ENCODE results near the gene MDM4.
"Not testable (repeated sequence)": the region's sequence is repeated elsewhere in the genome, so short reads cannot be mapped to it uniquely, and the experiment has no call there.

Gene MDM4

DNA sequence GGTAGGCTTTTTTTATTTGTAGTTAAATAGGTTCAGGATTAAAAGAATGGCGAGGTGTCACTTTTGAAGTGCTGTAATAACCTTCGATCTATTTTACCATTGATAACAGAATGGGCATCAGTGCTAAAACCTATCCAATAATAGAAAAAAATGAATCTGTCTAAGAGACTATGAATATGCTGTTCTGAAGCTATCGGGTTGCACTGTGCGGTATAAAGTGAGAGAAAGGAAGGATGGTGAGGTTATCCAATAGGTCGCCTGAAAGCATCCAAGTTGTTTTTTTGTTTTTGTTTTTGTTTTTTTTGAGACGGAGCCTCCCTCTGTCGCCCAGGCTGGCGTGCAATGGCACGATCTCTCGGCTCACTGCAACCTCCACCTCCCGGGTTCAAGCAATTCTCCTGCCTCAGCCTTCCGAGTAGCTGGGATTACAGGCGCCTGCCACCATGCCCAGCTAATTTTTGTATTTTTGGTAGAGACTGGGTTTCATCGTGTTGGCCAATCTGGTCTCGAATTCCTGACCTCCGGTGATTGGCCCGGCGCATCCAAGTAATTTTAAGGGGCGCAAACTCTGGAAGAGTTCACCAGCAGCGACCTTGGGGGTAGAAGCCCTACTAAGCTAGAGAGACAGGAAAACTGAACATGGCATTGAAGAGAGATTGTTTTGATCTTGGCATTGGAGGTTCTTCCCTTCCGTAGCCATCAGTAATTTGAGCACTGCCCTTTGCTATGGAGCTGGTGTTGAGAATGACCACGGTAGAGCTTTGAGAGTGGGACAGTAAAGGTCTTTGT, 8.7 kb upstream of the MDM4 start:
- H3K4me3 ChIP-seq (ENCODE audit: low read length), result peak overlapping the region; percentile 76
- DNase-seq (ENCODE audit: low read depth, low spot score), result no peak

DNA sequence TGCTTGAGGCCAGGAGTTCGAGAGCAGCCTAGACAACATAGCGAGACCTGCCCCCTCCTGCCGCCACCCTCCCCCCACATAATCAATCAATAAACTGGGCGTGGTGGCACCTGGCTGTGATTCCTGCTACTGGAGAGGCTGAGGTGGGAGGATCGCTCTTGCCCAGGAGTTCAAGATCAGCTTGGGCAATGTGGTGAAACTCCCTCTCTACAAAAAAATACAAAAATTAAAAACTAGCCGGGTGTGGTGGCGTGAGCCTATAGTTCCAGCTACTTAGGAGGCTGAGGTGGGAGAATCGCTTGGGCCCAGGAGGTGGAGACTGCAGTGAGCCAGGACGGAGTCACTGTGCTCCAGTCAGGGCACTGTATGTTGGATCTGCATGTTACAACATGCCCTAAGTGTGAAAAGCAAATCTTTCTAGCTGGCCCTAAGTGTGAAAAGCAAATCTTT, 7.0 kb upstream of the MDM4 start:
- H3K4me3 ChIP-seq (ENCODE audit: low read length), result no peak overlapping the region
- DNase-seq (ENCODE audit: low read depth, low spot score), result no peak

DNA sequence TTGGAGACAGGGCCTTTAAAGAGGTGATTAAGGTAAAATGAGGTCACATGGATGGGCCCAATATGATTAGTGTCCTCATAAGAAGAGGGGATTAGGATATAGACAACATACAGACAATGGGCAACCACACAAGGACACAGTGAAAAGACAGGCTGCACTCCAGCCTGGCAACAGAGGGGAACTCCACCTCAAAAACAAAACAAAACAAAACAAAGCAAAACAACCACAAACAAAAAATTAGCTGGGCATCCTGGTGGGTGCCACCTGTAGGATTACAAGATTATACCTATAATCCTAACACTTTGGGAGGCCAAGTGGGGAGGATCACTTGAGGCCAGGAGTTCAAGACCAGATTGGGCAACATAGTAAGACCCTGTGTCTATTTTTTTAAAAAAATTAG, 4.8 kb upstream of the MDM4 start:
- DNase-seq (ENCODE audit: low read depth, low spot score), result no peak

DNA sequence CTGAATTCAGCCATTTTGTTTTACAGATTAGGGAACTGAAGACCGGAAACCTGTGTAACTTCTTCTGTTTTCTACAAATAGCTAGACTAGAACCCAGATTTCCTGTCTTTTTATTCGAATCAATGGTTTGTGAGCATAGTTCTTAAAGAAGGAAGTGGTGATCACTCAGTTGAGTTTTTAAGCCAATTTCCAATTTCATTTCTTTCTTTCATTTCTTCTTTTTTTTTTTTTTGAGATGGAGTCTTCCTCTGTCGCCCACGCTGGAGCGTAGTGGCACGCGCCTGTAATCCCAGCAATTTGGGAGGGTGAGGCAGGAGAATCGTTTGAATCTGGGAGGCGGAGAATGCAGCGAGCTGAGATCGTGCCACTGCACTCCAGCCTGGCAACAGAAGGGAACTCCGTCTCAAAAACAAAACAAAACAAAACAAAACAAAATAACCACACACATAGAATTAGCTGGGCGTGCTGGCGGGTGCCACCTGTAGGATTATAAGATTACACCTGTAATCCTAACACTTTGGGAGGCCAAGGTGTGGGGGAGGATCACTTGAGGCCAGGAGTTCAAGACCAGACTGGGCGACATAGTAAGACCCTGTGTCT, 3.0 kb upstream of the MDM4 start:
- no peak for DNase-seq (ENCODE audit: low read depth, low spot score)
- H3K4me3 ChIP-seq (ENCODE audit: low read length), result no peak overlapping the region

More for the DNA sequence above, 4.8 kb upstream of the MDM4 start:
- no peak overlapping the region for H3K4me3 ChIP-seq (ENCODE audit: low read length)

DNA sequence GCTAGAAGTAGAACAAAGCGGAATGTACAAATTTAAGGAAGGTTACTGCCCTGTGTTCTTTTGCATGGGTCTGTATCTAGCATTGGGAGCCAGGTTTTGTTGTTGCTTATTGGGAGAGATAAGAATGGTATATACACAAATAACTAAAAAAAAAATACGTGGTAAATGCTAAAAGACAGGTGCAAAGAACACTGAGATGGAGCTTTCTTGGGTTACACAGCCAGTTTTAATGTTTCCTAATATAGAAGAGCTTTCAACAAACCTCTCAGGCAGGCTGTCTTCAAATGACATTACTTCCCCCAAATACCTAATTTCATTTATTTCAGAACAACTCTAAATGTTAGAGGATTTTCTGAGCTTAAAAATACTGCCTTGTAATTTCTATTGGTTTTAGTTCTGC, 1.4 kb upstream of the MDM4 start:
- DNase-seq (ENCODE audit: low read depth, low spot score), result no peak
- H3K4me3 ChIP-seq (ENCODE audit: low read length), result no peak overlapping the region

DNA sequence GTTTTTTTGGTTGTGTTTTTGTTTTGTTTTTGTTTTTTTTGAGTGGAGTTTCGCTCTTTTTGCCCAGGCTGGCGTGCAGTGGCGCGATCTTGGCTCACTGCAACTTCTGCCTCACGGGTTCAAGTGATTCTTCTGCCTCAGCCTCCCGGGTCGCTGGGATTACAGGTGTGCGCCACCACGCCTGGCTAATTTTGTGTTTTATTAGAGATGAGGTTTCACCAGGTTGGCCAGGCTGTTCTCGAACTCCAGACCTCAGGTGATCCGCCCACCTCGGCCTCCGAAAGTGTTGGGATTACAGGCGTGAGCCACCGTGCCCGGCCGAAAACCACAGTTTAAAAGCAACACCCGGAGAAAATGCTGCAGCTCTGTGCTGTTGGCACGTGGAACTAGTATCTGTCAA, 1.2 kb downstream of the MDM4 start:
- peak overlapping the region; percentile 97 for H3K4me3 ChIP-seq (ENCODE audit: low read length)
- not testable (repeated sequence) for DNase-seq (ENCODE audit: low read depth, low spot score)

DNA sequence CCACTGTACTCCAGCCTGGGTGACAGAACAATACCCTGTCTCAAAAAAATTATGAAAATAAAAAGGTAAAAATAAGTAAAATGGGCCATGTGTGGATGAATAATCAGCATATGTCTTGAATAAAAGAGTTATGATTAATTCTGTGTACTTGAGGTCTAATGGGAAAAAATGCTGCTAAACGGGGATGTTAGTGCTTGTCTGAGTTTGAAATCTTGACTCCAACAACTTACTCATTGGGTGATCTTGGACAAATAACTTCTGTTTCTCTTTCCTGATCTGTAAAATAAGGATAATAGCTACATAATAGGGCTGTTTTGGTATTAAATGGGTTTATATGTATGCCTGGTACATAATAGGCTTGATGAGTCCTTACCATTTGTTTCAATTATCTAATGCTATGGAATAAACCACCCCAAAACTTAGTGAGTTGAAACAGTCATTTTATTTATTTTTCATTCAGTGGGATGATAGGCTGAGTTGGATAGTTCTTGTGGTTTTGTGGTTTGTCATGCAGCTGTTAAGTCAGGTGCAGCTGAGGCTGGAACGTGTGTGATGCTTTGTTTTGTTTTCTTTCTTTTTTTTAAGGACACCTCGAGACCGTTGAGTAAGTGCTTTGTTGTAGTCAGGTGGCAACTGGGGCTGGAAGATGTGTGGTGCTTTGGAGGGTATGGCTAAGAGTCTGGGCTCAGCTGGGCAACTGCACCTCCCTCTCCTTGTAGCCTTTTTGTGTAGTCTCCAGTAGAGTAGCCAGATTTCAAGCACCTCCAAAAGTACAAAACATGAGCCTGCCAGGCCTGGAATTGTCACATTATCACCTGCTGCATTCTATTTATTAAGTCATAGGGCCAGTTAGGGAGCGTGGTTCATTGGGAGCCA, 4.9 kb downstream of the MDM4 start:
- peak overlapping the region; percentile 20 for H3K4me3 ChIP-seq (ENCODE audit: low read length)
- peak; percentile 99 for DNase-seq (ENCODE audit: low read depth, low spot score)

DNA sequence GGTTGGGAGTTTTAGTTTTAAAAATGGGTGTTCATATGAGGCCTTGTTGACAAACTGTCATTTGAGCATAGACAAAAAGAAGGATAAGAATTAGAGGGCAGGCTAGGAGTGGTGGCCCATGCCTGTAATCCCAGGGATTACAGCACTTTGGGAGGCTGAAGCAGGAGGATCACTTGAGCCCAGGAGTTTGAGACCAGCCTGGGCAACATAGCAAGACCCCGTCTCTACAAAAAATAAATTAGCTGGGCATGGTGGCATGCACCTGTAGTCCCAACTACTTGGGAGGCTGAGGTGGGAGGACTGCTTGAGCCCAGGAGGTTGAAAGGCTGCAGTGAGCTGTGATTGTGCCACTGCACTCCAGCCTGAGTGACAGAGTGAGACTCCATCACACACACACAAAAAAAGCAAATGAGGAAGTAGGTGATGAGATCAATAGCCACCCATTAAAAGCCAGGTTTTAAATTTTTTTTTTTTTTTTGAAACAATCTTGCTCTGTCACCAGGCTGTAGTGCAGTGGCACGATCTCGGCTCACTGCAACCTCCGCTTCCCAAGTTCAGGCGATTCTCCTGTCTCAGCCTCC, 5.8 kb downstream of the MDM4 start:
- not testable (repeated sequence) for DNase-seq (ENCODE audit: low read depth, low spot score)
- H3K4me3 ChIP-seq (ENCODE audit: low read length), result peak overlapping the region; percentile 12

DNA sequence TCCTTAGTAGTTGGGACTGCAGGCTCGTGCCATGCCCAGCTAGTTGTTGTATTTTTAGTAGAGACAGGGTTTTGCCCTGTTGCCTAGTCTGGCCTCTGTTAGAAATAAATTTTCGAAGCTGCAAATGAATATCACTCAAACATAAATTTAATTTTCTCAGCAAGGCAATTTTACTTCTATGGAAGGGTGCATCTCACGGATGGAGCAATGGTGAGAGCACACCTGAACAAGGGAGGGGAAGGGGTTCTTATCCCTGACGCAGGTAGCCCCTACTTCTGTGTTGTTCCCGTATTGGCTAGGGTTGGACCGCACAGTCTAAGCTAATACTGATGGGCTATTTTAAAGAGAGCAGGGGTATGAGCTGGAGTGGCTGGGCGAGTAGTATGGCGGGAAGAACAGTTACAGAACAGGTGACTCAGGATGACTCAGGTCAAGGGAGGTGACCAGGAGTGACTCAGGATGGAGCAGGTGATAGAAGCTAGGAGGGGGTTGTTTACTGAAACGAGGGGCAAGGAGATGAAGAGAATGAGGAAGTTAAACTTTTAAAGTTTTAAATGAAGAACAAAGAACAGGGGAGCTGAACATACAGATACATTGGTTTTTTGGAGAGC, 7.5 kb downstream of the MDM4 start:
- H3K4me3 ChIP-seq (ENCODE audit: low read length), result no peak overlapping the region
- DNase-seq (ENCODE audit: low read depth, low spot score), result no peak

DNA sequence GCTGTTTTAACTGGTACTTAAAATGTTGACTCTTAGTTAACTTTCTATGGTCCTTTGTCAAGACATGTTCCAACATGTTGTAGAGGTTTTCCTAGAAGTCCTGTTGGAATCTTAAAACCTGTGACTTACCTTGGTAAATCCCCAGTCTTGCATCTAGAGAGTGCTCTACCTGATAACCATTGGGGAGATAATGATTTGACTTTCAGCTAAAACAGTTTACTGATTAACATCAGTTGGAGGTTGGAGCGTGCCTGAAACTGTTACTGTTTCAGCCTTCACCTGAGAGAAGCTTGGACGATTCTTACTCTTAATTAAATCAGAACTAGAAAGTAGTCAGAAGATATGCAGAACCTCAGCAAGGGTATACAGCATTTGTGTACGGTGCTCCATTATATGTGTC, 8.8 kb downstream of the MDM4 start:
- no peak overlapping the region for H3K4me3 ChIP-seq (ENCODE audit: low read length)

DNA sequence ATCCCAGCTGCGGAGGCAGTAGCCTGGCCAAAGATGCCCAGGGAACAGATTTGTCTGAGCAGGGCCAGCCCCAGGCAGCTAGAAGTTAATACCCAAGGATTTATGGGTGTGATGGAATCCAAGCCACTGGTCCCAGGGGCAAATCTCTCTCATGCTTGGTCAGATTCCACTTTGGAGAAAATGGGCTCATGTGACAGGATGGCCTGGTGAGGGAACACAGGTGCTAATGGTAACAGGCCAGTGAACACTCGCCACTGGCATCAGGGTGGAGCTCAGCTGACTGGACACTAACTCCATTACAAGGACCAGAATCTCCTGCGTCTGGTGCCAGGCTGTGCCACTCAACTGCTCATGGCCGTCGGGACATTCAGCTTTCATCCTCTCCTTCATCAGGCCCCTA, 12.0 kb downstream of the MDM4 start:
- no peak overlapping the region for H3K4me3 ChIP-seq (ENCODE audit: low read length)
- DNase-seq (ENCODE audit: low read depth, low spot score), result no peak

More for the DNA sequence above, 8.8 kb downstream of the MDM4 start:
- no peak for DNase-seq (ENCODE audit: low read depth, low spot score)

DNA sequence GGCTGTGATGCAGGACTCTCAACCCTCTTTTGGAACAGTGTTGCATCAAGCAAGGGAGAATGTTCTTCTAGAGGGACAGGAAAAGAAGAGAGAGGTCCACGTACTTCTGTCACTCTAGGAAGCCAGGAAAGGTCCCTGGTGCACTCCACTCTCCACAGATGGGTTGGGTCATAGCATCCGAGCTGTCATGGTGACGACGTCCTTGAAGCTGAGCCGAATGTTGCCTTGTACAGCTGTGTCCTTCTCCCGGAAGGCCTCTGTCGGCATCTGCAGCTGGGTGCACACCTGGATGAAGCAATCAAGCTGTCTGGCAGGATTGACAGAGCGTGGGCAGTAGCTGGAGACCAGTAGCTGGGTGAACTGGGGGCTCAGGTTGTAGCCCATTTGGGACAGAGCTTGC, 12.5 kb downstream of the MDM4 start:
- DNase-seq (ENCODE audit: low read depth, low spot score), result no peak
- H3K4me3 ChIP-seq (ENCODE audit: low read length), result no peak overlapping the region

DNA sequence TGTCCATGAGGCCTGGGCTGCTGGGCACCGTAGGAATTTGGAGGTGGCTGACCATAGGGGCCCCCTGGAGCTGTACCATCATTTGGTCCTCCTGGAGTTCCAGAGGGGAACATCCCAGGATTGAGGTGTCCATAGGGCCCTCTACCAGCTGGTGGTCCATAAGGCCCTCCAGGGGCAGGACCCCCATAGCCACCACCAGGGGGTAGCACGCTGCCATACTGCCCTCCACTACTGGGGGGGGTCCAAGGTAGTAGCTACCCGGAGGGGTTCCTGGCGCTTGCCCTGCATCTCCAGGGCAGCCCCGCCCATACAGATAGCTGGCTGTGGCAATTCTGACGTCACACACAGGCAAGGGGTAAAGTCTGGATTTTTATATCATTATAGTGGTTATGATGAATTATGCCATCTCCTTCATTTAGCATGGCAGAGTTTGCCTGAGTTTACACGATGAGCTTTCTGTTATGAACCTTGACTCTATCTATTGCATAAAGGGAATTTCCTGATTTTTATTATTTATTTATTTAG, 13.2 kb downstream of the MDM4 start:
- no peak for DNase-seq (ENCODE audit: low read depth, low spot score)
- H3K4me3 ChIP-seq (ENCODE audit: low read length), result no peak overlapping the region

DNA sequence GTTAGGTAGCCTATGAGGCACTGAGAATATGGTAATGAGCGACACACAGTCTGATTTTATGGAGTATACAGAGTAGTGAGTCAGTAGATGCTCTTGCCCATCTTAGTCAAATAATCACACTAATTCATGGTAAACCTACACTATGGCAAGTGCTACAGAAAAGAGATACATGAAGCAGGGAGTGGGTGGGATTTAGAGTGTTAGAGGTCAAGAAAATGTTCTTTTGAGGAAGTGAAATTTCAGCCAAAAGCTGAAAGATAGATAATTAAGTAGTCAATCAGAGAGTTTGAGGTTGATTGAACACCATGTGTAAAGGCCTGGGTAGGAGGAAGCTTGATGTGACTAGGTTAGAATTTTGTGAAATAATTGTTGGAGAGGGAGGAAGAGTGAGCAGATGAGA, 14.7 kb downstream of the MDM4 start:
- no peak overlapping the region for H3K4me3 ChIP-seq (ENCODE audit: low read length)
- DNase-seq (ENCODE audit: low read depth, low spot score), result no peak

DNA sequence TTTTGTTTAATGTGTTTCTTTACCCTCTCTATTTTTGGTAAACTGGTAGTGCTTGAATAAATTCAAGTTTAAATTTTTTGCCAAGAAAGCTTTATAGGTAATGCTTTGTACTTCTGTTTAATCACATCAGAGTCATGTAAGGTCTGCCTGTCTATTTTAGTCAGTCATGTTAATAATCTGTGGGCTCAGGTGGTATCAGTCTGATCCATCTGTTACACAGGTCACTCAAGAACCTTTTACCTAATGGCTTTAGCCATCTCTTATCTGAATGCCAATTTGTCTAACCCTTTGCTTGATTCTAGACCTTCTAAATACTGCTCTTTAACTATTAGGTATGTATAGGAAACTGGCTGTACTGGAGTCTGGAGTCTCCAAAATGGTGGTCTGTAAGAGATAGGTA, 16.6 kb downstream of the MDM4 start:
- DNase-seq (ENCODE audit: low read depth, low spot score), result no peak
- H3K4me3 ChIP-seq (ENCODE audit: low read length), result no peak overlapping the region

DNA sequence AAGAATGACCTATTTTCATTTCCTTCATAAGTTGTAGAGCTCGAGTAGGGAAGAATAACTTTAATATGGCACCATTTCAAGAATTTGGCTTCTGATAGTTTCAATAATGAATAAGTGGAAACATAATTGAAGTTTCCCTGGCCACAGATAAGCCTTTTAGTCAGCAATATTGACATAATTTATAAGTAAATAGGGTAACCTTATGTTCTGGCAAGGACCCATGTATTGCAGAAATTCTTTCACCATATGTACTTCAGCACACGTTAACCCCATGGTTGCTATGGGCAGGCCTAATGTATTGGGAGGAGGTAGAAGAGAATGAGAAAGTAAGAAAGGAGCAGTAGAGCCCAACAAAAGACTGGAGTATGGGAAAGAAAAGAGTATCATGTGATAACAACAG, 25.4 kb downstream of the MDM4 start:
- no peak overlapping the region for H3K4me3 ChIP-seq (ENCODE audit: low read length)
- no peak for DNase-seq (ENCODE audit: low read depth, low spot score)

DNA sequence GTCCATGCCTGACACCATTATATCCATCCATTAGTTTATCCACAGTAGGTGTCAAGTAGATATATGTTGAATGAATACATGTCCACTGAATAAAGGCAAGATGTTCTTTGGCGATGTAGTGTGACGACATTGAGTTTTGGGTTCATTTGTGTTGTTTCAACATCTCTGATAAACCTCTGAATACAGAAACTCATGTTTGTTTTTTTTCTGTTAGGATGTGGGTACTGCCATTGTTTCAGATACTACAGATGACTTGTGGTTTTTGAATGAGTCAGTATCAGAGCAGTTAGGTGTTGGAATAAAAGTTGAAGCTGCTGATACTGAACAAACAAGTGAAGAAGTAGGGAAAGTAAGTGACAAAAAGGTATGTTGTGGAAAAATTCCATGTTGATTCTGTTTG, 28.1 kb downstream of the MDM4 start:
- DNase-seq (ENCODE audit: low read depth, low spot score), result peak; percentile 89

DNA sequence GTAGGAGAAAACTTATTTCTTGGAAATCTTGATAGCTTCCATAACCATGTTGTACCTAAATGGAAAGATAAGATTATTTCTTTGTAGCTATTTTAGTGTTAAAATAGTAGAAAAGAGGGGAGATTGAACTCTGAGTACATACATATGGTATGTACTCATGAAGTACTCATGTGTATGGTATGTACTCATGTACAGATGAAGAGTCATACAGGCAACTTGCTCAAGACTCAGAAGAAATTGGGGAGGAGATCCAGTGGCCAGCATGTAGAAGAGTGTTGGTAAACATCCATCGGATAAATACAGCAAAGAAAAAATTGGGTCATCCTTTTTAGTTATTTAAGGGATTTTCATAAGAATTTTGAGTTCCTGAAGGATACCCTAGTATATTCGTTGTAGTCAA, 29.0 kb downstream of the MDM4 start:
- no peak overlapping the region for H3K4me3 ChIP-seq (ENCODE audit: low read length)
- no peak for DNase-seq (ENCODE audit: low read depth, low spot score)

More for the DNA sequence above, 28.1 kb downstream of the MDM4 start:
- H3K4me3 ChIP-seq (ENCODE audit: low read length), result peak overlapping the region; percentile 9

DNA sequence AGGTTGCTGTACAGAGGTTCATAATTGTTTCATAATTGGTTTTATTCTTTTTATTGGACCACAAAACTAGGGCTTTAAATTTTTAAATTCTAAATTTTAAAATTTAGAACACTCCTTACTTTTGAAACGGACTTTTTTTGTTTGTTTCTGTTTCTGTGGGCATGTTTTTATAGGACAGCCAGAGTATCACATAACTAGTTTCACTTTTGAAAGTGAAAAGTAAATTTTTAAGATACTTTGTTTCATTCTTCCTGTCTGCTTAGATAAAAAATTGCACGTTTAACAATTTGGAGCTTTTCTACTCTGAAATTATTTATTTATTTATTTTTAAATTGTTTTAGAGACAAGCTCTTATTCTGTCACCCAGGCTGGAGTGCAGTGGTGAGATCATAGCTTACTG, 29.7 kb downstream of the MDM4 start:
- no peak for DNase-seq (ENCODE audit: low read depth, low spot score)
- no peak overlapping the region; the same call in 1 of the 2 replicates for H3K4me3 ChIP-seq (ENCODE audit: low read length)

Measured in Jurkat, Clone E6-1 (cell line).